Neural cell (in vitro differentiated cells): ENCODE data around the gene RSU1.

Experiments used
- EP300 ChIP-seq: fragments of 450-650 bp; conservative IDR thresholded peaks from 2 replicates; pipeline ENCODE4 v1.6.1; 2014; ENCODE audit warnings: antibody characterized with exemption, mild to moderate bottlenecking, moderate library complexity; ENCODE audit not compliant: poor library complexity, severe bottlenecking
- EZH2 ChIP-seq: fragments of 200-600, 300-800 bp; shearing (Covaris generic), sonication (generic); IDR thresholded peaks from 2 replicates; pipeline ENCODE4 v1.6.1; 2014; ENCODE audit warnings: antibody characterized with exemption, low read length, borderline replicate concordance, mild to moderate bottlenecking; ENCODE audit not compliant: insufficient read depth, poor library complexity, severe bottlenecking
- MXI1 ChIP-seq: fragments of 450-650 bp; conservative IDR thresholded peaks from 2 replicates; pipeline ENCODE4 v1.6.1; 2014; ENCODE audit warnings: antibody characterized with exemption, mild to moderate bottlenecking; ENCODE audit not compliant: poor library complexity, severe bottlenecking
- POLR2AphosphoS5 ChIP-seq: IDR thresholded peaks from 2 replicates; pipeline ENCODE4 v1.6.1; 2012
- RAD21 ChIP-seq: fragments of 450-650 bp; conservative IDR thresholded peaks from 2 replicates; pipeline ENCODE4 v1.6.1; 2014; ENCODE audit warnings: antibody characterized with exemption, mild to moderate bottlenecking, moderate library complexity
- SMC3 ChIP-seq: fragments of 450-650 bp; conservative IDR thresholded peaks from 2 replicates; pipeline ENCODE4 v1.6.1; 2014; ENCODE audit warnings: antibody characterized with exemption, mild to moderate bottlenecking, moderate library complexity; ENCODE audit not compliant: poor library complexity
- TAF1 ChIP-seq: IDR thresholded peaks from 2 replicates; pipeline ENCODE4 v1.6.1; 2012; ENCODE audit warnings: low read depth
- TF ChIP-seq, protein P1 (sequence below): fragments of 450-650 bp; IDR thresholded peaks from 2 replicates; pipeline ENCODE4 v1.5.1; 2014; ENCODE audit warnings: antibody characterized with exemption, mild to moderate bottlenecking, moderate library complexity; ENCODE audit not compliant: poor library complexity, severe bottlenecking
- TF ChIP-seq, protein P2 (sequence below): IDR thresholded peaks from 2 replicates; pipeline ENCODE4 v1.6.1; 2012; ENCODE audit warnings: borderline replicate concordance

DNA sequence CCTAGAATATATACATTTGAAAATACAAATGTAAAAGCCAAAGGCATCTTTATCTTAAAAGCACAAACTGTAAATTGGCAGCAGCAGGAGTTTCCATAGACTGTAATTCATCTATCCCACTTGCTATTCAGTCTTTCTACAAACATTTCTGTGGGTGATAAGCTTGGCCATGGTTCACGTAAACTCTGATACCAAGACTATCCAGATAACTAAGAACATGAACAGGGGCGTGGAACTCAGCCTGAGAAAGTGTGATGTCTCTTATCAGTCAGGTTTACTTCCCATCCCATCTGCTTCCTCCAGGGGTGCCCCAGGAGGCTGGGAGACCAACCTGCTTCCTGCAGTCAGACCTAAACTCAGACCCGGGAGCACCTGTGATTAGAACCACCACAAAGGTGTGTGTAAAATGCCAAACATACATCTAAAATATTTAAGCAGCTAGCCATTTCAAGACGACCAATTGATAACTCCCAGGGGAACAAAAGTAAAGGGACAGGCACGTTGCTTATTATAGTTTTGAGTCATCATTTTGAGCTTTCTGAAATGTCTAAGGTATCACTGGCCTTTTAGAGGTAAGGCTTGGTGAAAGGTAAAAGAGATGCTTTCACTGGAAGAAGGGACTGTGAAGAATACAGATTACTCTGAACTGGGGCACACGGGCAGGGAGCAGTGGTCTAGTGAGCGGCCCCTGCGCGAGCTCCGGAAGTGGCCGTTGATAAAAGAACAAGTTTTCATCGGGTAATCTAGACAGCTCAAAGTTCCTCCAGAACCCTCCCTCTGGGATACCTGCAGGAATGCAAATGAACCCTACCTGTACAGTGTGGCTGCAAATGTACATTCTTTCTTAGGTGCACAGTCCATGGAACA lies 51.5 kb downstream of the RSU1 start:
- TF ChIP-seq, protein P1, sequence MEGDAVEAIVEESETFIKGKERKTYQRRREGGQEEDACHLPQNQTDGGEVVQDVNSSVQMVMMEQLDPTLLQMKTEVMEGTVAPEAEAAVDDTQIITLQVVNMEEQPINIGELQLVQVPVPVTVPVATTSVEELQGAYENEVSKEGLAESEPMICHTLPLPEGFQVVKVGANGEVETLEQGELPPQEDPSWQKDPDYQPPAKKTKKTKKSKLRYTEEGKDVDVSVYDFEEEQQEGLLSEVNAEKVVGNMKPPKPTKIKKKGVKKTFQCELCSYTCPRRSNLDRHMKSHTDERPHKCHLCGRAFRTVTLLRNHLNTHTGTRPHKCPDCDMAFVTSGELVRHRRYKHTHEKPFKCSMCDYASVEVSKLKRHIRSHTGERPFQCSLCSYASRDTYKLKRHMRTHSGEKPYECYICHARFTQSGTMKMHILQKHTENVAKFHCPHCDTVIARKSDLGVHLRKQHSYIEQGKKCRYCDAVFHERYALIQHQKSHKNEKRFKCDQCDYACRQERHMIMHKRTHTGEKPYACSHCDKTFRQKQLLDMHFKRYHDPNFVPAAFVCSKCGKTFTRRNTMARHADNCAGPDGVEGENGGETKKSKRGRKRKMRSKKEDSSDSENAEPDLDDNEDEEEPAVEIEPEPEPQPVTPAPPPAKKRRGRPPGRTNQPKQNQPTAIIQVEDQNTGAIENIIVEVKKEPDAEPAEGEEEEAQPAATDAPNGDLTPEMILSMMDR: no peak
- TF ChIP-seq TAF1: no peak
- no peak for TF ChIP-seq EZH2
- TF ChIP-seq EP300: no peak
- no peak for TF ChIP-seq POLR2AphosphoS5
- TF ChIP-seq MXI1: no peak
- TF ChIP-seq, protein P2, sequence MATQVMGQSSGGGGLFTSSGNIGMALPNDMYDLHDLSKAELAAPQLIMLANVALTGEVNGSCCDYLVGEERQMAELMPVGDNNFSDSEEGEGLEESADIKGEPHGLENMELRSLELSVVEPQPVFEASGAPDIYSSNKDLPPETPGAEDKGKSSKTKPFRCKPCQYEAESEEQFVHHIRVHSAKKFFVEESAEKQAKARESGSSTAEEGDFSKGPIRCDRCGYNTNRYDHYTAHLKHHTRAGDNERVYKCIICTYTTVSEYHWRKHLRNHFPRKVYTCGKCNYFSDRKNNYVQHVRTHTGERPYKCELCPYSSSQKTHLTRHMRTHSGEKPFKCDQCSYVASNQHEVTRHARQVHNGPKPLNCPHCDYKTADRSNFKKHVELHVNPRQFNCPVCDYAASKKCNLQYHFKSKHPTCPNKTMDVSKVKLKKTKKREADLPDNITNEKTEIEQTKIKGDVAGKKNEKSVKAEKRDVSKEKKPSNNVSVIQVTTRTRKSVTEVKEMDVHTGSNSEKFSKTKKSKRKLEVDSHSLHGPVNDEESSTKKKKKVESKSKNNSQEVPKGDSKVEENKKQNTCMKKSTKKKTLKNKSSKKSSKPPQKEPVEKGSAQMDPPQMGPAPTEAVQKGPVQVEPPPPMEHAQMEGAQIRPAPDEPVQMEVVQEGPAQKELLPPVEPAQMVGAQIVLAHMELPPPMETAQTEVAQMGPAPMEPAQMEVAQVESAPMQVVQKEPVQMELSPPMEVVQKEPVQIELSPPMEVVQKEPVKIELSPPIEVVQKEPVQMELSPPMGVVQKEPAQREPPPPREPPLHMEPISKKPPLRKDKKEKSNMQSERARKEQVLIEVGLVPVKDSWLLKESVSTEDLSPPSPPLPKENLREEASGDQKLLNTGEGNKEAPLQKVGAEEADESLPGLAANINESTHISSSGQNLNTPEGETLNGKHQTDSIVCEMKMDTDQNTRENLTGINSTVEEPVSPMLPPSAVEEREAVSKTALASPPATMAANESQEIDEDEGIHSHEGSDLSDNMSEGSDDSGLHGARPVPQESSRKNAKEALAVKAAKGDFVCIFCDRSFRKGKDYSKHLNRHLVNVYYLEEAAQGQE: no peak
- no peak for TF ChIP-seq SMC3
- TF ChIP-seq RAD21: no peak
